22Rv1 (cell line): ENCODE results near the gene GAGE13.

Experiments
- CTCF ChIP-seq: fragments of 450-650 bp; IDR thresholded peaks from 2 replicates; pipeline ENCODE4 v1.5.1; 2017; ENCODE audit warnings: mild to moderate bottlenecking
- ZFX ChIP-seq: fragments of 450-650 bp; IDR thresholded peaks from 2 replicates; pipeline ENCODE4 v1.6.1; 2017; ENCODE audit warnings: antibody characterized with exemption, borderline replicate concordance

DNA sequence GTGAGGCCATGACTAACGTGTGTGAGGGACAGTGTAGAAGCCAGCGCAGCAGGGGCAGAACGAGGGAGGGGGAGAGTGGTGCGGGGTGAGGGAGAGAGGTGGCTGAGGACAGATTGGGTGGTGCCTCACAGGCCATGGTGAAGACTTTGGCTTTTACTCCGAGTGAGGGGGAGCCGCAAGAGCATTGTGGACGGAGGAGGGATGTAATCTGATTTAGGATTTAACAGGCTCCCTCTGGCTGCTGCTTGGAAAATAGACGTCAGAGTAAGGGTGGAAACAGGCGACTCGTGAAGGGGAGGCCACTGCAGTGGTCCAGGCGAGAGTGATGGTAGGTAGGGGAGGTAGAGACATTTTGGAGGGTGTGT lies 48.8 kb upstream of the GAGE13 start:
- TF ChIP-seq CTCF, result no peak
- TF ChIP-seq ZFX, result no peak
